ENCODE data around the gene ANKRD63. TPM values are rescaled to one million over a fixed set of nuclear protein-coding genes. Genes with fewer than 3 reads are reported as not detected.

ANKRD63 gene
- total RNA-seq, 1 donor from 2014 or later, result not detected

DNA sequence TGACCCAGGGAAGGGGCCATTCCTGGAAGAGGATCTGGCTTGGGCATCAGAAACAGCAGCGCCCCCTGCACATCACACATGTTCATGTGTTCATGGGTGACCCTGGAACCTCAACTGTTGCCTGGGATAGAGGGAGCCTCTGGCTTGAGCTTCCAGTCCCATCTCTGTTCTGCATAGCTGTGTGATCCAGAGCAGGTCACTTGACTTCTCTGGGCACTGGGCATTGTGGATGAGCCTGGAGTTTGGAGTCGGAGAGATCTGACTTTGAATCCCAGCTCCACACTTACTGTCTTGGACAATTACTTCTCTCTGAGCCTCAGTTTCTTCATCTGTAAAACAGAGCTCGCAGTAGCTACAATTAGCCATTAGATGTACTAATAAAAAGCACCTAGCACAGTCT is 28.4 kb downstream of the ANKRD63 start:
- Histone ChIP-seq H3K4me1 (peaks cover 36% of the 10 kb centered on the region), H3K9me3 (replicated peaks) (no peaks in the 10 kb centered on the region), H3K4me3 (no peak overlapping the region), H3K27ac (replicated peaks) (no peak overlapping the region), H3K36me3 (no peaks in the 10 kb centered on the region), H3K27me3 (ENCODE audit: low read depth) (peaks cover 57% of the 10 kb centered on the region)
- no peak for DNase-seq
- intact Hi-C loops (cut with micrococcal nuclease), result no loop called here
- TF ChIP-seq, protein P1, sequence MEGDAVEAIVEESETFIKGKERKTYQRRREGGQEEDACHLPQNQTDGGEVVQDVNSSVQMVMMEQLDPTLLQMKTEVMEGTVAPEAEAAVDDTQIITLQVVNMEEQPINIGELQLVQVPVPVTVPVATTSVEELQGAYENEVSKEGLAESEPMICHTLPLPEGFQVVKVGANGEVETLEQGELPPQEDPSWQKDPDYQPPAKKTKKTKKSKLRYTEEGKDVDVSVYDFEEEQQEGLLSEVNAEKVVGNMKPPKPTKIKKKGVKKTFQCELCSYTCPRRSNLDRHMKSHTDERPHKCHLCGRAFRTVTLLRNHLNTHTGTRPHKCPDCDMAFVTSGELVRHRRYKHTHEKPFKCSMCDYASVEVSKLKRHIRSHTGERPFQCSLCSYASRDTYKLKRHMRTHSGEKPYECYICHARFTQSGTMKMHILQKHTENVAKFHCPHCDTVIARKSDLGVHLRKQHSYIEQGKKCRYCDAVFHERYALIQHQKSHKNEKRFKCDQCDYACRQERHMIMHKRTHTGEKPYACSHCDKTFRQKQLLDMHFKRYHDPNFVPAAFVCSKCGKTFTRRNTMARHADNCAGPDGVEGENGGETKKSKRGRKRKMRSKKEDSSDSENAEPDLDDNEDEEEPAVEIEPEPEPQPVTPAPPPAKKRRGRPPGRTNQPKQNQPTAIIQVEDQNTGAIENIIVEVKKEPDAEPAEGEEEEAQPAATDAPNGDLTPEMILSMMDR (IDR thresholded peaks at IDR 0.05; ENCODE audit: borderline replicate concordance), result no peak

DNA sequence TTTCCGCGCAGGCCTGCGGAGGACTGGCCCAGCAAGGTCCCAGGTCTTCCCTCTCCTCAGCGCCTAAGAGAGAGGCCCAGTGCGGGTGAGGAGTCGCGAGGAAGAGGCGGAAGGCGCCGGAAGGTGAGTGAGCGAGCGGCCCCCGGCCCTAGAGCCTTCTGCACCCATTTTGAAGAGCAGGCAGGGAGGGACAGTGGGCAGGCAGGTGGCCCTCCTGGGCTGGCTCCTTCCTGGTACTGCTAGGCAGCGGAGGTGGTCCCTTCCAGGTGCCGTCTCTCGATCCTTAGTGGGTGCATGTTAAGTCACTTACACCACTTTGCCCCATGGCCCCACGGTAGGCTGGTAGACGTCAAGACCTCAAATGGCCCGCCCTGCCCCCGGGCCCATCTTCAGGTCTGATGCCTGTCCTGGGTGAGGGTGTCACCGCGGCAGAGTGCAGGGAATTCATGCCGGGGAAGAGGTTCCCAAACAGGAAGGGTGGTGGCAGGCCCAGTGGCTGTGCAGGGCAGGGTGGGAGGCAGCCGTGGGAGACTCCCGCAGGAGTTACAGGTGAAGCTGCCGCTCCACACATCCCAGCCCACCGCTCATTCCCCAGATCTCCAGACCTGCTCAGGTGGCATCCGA is 29.6 kb downstream of the ANKRD63 start:
- intact Hi-C loops (cut with micrococcal nuclease), result no loop called here
- H3K4me3 ChIP-seq, result peak overlapping the region; percentile 69
- H3K36me3 ChIP-seq, result no peaks in the 10 kb centered on the region
- H3K27me3 ChIP-seq (ENCODE audit: low read depth), result peaks cover 54% of the 10 kb centered on the region
- no peak for DNase-seq
- peak overlapping the region; percentile 72 for H3K27ac ChIP-seq (replicated peaks)
- TF ChIP-seq, protein P1 (IDR thresholded peaks at IDR 0.05; ENCODE audit: borderline replicate concordance), result no peak
- no peaks in the 10 kb centered on the region for H3K9me3 ChIP-seq (replicated peaks)
- peaks cover 40% of the 10 kb centered on the region for H3K4me1 ChIP-seq

DNA sequence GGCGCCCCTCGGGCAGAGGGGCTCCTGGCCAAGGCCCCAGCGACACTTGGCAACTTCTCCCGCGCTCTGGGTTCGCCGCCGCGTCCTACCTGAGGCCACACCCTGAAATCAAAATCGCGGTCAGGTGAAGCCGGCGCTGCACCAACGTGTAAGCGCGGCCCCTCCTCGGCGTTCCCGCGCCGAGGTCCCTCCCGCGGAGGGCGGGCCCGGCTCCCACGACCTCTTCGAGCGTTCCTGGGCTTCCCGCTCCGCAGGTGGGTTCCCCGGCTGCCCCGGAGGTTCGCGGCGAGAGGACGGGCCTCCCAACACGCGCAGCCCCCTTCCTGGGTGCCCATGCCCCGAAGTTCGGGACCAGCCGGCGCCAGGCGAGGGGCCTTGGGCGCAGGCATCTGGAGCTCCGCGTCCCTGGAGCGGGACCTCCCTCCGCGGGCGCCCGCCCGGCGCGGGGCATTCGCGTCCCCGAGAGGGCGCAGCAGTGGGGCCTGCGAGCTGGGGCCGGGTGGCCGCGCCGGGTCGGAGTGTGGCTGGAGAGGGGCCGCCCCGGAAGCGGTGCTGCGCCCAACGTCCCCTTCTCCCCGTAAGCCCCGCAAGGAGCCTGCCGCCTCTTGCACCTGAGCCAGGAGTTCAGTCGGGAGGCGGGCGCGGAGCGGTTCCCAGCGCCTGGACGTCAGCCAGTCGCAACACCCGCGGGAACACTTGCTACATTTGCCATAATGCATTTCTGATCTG is 30.3 kb downstream of the ANKRD63 start:
- Histone ChIP-seq H3K4me3 (peak overlapping the region; percentile 69), H3K4me1 (peaks cover 40% of the 10 kb centered on the region), H3K9me3 (replicated peaks) (no peaks in the 10 kb centered on the region), H3K36me3 (no peaks in the 10 kb centered on the region), H3K27me3 (ENCODE audit: low read depth) (peaks cover 47% of the 10 kb centered on the region), H3K27ac (replicated peaks) (peak overlapping the region; percentile 72)
- intact Hi-C loops (cut with micrococcal nuclease), result no loop called here
- TF ChIP-seq, protein P1 (IDR thresholded peaks at IDR 0.05; ENCODE audit: borderline replicate concordance), result no peak
- peak; percentile 40 for DNase-seq

DNA sequence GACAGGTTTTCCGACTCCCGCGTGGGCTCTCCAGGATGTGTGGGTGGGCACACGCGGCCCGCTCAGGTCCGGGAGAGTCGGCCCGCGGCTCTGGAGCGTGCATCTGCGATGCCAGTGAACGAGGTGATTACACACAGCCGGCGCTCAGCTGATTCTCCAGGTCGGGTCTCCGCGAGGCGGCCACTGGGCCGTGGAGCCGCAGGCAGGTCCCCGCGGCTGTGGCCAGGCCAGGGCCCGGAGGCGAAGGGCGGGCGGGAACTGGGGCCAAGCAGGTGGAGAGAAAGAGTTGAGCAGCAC is 30.8 kb downstream of the ANKRD63 start:
- H3K9me3 ChIP-seq (replicated peaks), result no peaks in the 10 kb centered on the region
- DNase-seq, result peak; percentile 12
- H3K4me1 ChIP-seq, result peaks cover 40% of the 10 kb centered on the region
- TF ChIP-seq, protein P1 (IDR thresholded peaks at IDR 0.05; ENCODE audit: borderline replicate concordance), result no peak
- intact Hi-C loops (cut with micrococcal nuclease), result no loop called here
- no peaks in the 10 kb centered on the region for H3K36me3 ChIP-seq
- peaks cover 45% of the 10 kb centered on the region for H3K27me3 ChIP-seq (ENCODE audit: low read depth)
- H3K27ac ChIP-seq (replicated peaks), result peak overlapping the region; percentile 72
- peak overlapping the region; percentile 69 for H3K4me3 ChIP-seq

DNA sequence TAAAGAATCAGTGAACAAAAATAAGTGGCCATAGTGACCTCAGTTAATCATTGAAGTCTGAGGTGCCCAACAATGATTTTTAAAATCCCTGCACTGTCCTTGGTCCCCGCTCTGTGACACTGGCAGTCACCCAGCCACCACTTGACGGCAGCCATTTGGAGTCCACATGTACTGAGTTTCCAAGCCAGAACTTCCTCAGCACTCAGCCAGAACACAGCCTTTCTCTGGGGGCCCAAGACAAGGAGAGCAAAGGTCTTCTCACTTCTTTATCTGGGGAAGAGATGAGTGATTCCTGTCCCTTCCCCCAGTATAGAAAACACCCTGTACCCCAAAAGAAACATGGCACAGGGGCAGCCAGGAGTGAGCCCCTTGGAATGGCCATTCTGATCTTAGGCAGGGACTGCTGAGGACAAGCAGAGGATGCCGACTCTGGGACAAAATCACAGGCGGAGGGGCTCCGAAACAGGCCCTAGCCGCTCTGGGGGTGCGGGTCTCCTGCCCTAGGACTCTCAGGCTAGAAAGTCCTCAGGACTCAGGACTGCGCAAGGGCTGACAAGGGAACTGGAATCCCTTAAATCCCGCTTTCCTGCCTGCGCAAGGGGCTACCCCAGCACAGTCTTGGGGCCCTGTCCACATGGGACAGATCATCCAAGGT is 31.3 kb downstream of the ANKRD63 start:
- Histone ChIP-seq H3K9me3 (replicated peaks) (no peaks in the 10 kb centered on the region), H3K4me3 (peak overlapping the region; percentile 69), H3K36me3 (no peaks in the 10 kb centered on the region), H3K27ac (replicated peaks) (peak overlapping the region; percentile 72), H3K4me1 (peaks cover 40% of the 10 kb centered on the region), H3K27me3 (ENCODE audit: low read depth) (peaks cover 45% of the 10 kb centered on the region)
- peak; percentile 61 for DNase-seq
- TF ChIP-seq, protein P1 (IDR thresholded peaks at IDR 0.05; ENCODE audit: borderline replicate concordance), result no peak
- intact Hi-C loops (cut with micrococcal nuclease), result no loop called here
